Caco-2 (cell line): ENCODE data around the gene ZNF222. TPM values are rescaled to one million over a fixed set of nuclear protein-coding genes. Genes with fewer than 3 reads are reported as not detected.

Experiments used
- BruUV-seq: library from RNA; stranded (reverse); fragments of 400-500 nt; replicated peaks from 2 replicates; lab custom pipeline; 2021; lab: Mats Ljungman, UMichigan
- CTCF ChIA-PET: fragments of 300-600 bp; sonication (Branson Sonifier 250); formaldehyde crosslinking; loops from one replicate; lab custom pipeline; 2022; ENCODE audit warnings: antibody characterized with exemption; lab: Charles Lee
- POLR2A ChIA-PET: fragments of 300-600 bp; sonication (Branson Sonifier 250); formaldehyde crosslinking; loops from one replicate; lab custom pipeline; 2022; ENCODE audit warnings: antibody characterized with exemption; lab: Charles Lee
- DNase-seq, 2 experiments: peaks; one replicate each; pipeline versions ENCODE4 v3.0.0 to v3.0.0-alpha.2; 2020 to 2022
- H3K27me3 ChIP-seq: replicated peaks from 2 replicates; pipeline ENCODE4 v1.6.0; 2011; ENCODE audit warnings: low read length; ENCODE audit not compliant: control insufficient read depth, insufficient read depth
- H3K36me3 ChIP-seq: 2 replicates; pipeline ENCODE4 v1.5.1; 2011; ENCODE audit warnings: low read length; ENCODE audit not compliant: control insufficient read depth, insufficient read depth
- H3K4me1 ChIP-seq: fragments of 250-450 bp; sonication (Bioruptor Pico); 2 replicates; pipeline ENCODE4 v1.5.1; 2020; ENCODE audit warnings: mild to moderate bottlenecking
- H3K4me3 ChIP-seq: 2 replicates; pipeline ENCODE4 v1.5.1; 2011; ENCODE audit warnings: low read depth, mild to moderate bottlenecking, control low read depth, low read length
- H3K9me3 ChIP-seq: fragments of 250-450 bp; sonication (Bioruptor Pico); 2 replicates; pipeline ENCODE4 v1.5.1; 2020; ENCODE audit warnings: mild to moderate bottlenecking, moderate library complexity
- H3K27ac Mint-ChIP-seq: one replicate; pipeline ENCODE4 v1.8.0; 2022; ENCODE audit warnings: mixed read lengths; ENCODE audit not compliant: unreplicated experiment
- H3K27me3 Mint-ChIP-seq: one replicate; pipeline ENCODE4 v1.8.0; 2022; ENCODE audit warnings: mixed read lengths; ENCODE audit not compliant: insufficient read depth, unreplicated experiment
- H3K36me3 Mint-ChIP-seq: one replicate; pipeline ENCODE4 v1.8.0; 2022; ENCODE audit warnings: mild to moderate bottlenecking, mixed read lengths; ENCODE audit not compliant: insufficient read depth, unreplicated experiment
- H3K4me1 Mint-ChIP-seq: one replicate; pipeline ENCODE4 v1.8.0; 2022; ENCODE audit warnings: low read depth, mixed read lengths; ENCODE audit not compliant: unreplicated experiment
- H3K4me3 Mint-ChIP-seq: one replicate; pipeline ENCODE4 v1.8.0; 2022; ENCODE audit warnings: mild to moderate bottlenecking, moderate library complexity, mixed read lengths; ENCODE audit not compliant: unreplicated experiment
- H3K9me3 Mint-ChIP-seq: one replicate; pipeline ENCODE4 v1.8.0; 2022; ENCODE audit warnings: mixed read lengths; ENCODE audit not compliant: unreplicated experiment
- CTCF ChIP-seq, 2 experiments: fragments of 200-600 bp in 1 of 2; IDR thresholded peaks; 1 replicate in 1 of 2; 2 replicates in 1 of 2; pipeline versions ENCODE4 v1.5.1 to v1.8.0; 2011 to 2022; ENCODE audit warnings: antibody characterized with exemption in 1 of 2, control low read depth in 1 of 2, inconsistent platforms in 1 of 2, low read depth in 1 of 2, low read length in 1 of 2, mild to moderate bottlenecking in 1 of 2, moderate library complexity in 1 of 2; ENCODE audit not compliant: insufficient read depth in 1 of 2, severe bottlenecking in 1 of 2, unreplicated experiment in 1 of 2
- intact Hi-C: fragments of 100-400 bp; cut with micrococcal nuclease; formaldehyde crosslinking; loops from one replicate; pipeline ENCODE4 v1.10.0; 2022; ENCODE audit not compliant: unreplicated experiment
- total RNA-seq: library from RNA; stranded (reverse); gene quantifications from 2 replicates; pipeline ENCODE4 v1.2.3, GENCODE V29; 2022

The ZNF222 gene
- total RNA-seq, 1 experiment from 2014 or later: 4.4 TPM

GRCh38 chr19:44051650-44052402, 26.6 kb downstream of the ZNF222 start, which contains the start of gene ZNF223:
Gene ZNF223, plus strand, starts transcription at chr19:44052036. Its CDS starts 3,141 bp downstream, at chr19:44055177.
- TF ChIP-seq CTCF (IDR thresholded peaks at IDR 0.05; ENCODE audit: insufficient read depth in 1 of 2, low read depth in 1 of 2, low read length in 1 of 2, severe bottlenecking in 1 of 2, unreplicated experiment in 1 of 2): no peak
- no TSS peak for BruUV-seq
- H3K27me3 Mint-ChIP-seq: no peaks in the 10 kb centered on the region
- peak; percentile 98 for DNase-seq
- peaks cover 30% of the 10 kb centered on the region for H3K4me1 Mint-ChIP-seq
- CTCF ChIA-PET: interaction anchor here (0.5 to 1.1 kb wide), 3 partner anchors 43 to 225 kb away, joined by 3 to 4 read pairs (median 3); partner anchors contain the start of gene ZNF283
- peaks cover 35% of the 10 kb centered on the region for H3K36me3 Mint-ChIP-seq
- Histone ChIP-seq H3K4me1 (peaks cover 7% of the 10 kb centered on the region), H3K4me3 (peak within 1 kb of the TSS; percentile 69), H3K27me3 (no peaks in the 10 kb centered on the region), H3K36me3 (peaks cover 4% of the 10 kb centered on the region; the same call in 1 of the 2 replicates), H3K9me3 (0 out of 2 replicates have a peak, but pooled peaks cover 7% of the 10 kb centered on the region)
- H3K4me3 Mint-ChIP-seq: peak within 1 kb of the TSS; percentile 74
- no peaks in the 10 kb centered on the region for H3K9me3 Mint-ChIP-seq
- intact Hi-C loops: loop anchor here (1.0 to 10.0 kb wide), 8 partner anchors 20 to 112 kb away; partner anchors contain the start of genes ZNF155, ZNF221, ZNF222 and ZNF224
- H3K27ac Mint-ChIP-seq: peak within 1 kb of the TSS; percentile 85
- POLR2A ChIA-PET: interaction anchor here (0.5 to 1.1 kb wide), 6 partner anchors 34 to 225 kb away, joined by 3 to 8 read pairs (median 6); partner anchors contain the start of genes ZNF226, ZNF227, ZNF283 and ZNF45

GRCh38 chr19:44055870-44056269, 30.7 kb downstream of the ZNF222 start:
- Mint-ChIP-seq H3K27me3 (no peaks in the 10 kb centered on the region), H3K27ac (no peak overlapping the region), H3K9me3 (no peaks in the 10 kb centered on the region), H3K4me1 (peaks cover 22% of the 10 kb centered on the region), H3K4me3 (no peak overlapping the region), H3K36me3 (peaks cover 46% of the 10 kb centered on the region)
- DNase-seq: no peak
- peaks cover 7% of the 10 kb centered on the region for H3K4me1 ChIP-seq
- no TSS peak for BruUV-seq
- intact Hi-C loops: loop anchor here (10.0 kb wide), 1 partner anchor 101 kb away; the partner anchor contains the start of gene ZNF221
- ChIA-PET CTCF (no interaction called here), POLR2A (no interaction called here)
- no peak for TF ChIP-seq CTCF (IDR thresholded peaks at IDR 0.05; ENCODE audit: insufficient read depth in 1 of 2, low read depth in 1 of 2, low read length in 1 of 2, severe bottlenecking in 1 of 2, unreplicated experiment in 1 of 2)
- 0 out of 2 replicates have a peak, but pooled peaks cover 7% of the 10 kb centered on the region for H3K9me3 ChIP-seq
- no peak overlapping the region for H3K4me3 ChIP-seq
- H3K36me3 ChIP-seq: peaks cover 6% of the 10 kb centered on the region
- H3K27me3 ChIP-seq: no peaks in the 10 kb centered on the region

GRCh38 chr19:44059229-44059628, 34.0 kb downstream of the ZNF222 start:
- no TSS peak for BruUV-seq
- no peaks in the 10 kb centered on the region for H3K4me1 ChIP-seq
- POLR2A ChIA-PET: no interaction called here

More at GRCh38 chr19:44059229-44059628, 34.0 kb downstream of the ZNF222 start:
- intact Hi-C loops: loop anchor here (10.0 kb wide), 1 partner anchor 104 kb away; the partner anchor contains the start of gene ZNF221
- Mint-ChIP-seq H3K36me3 (peaks cover 48% of the 10 kb centered on the region), H3K27ac (no peak overlapping the region), H3K4me1 (peaks cover 3% of the 10 kb centered on the region), H3K9me3 (no peaks in the 10 kb centered on the region), H3K4me3 (no peak overlapping the region), H3K27me3 (no peaks in the 10 kb centered on the region)
- CTCF ChIA-PET: no interaction called here
- TF ChIP-seq CTCF (IDR thresholded peaks at IDR 0.05; ENCODE audit: insufficient read depth in 1 of 2, low read depth in 1 of 2, low read length in 1 of 2, severe bottlenecking in 1 of 2, unreplicated experiment in 1 of 2): no peak
- 0 out of 2 replicates have a peak, but pooled peaks cover 7% of the 10 kb centered on the region for H3K9me3 ChIP-seq
- DNase-seq: no peak
- no peak overlapping the region for H3K4me3 ChIP-seq
- H3K27me3 ChIP-seq: no peaks in the 10 kb centered on the region
- H3K36me3 ChIP-seq: peaks cover 8% of the 10 kb centered on the region
